Amniotic epithelial cell (primary cell): ENCODE data around the gene ZNF385D.
A peak's percentile ranks its signal among the peaks of the same experiment; 100 is the strongest.

ENCODE experiments used
- DNase-seq: peaks from one replicate; pipeline ENCODE4 v3.0.0-alpha.2; 2010; ENCODE audit warnings: low read depth

ZNF385D gene

GRCh38 chr3:21592828-21593227 is 158.2 kb downstream of the ZNF385D start:
- DNase-seq: no peak

GRCh38 chr3:21587894-21588293 is 163.1 kb downstream of the ZNF385D start:
- DNase-seq: no peak

GRCh38 chr3:21585216-21585740 is 165.7 kb downstream of the ZNF385D start:
- no peak for DNase-seq

GRCh38 chr3:21573291-21573690 is 177.7 kb downstream of the ZNF385D start:
- peak; percentile 37 for DNase-seq

- no peak for DNase-seq
Observed at GRCh38 chr3:21564531-21564930, 186.5 kb downstream of the ZNF385D start.

- DNase-seq: no peak
Observed at GRCh38 chr3:21562243-21562642, 188.8 kb downstream of the ZNF385D start.

GRCh38 chr3:21561472-21561871 is 189.5 kb downstream of the ZNF385D start:
- no peak for DNase-seq

GRCh38 chr3:21551019-21551418 is 200.0 kb downstream of the ZNF385D start:
- DNase-seq: peak; percentile 10

GRCh38 chr3:21544076-21544462 is 206.9 kb downstream of the ZNF385D start:
- DNase-seq: no peak

- no peak for DNase-seq
Observed at GRCh38 chr3:21543380-21544075, 207.5 kb downstream of the ZNF385D start.

- DNase-seq: no peak
Observed at GRCh38 chr3:21542656-21543379, 208.2 kb downstream of the ZNF385D start.

GRCh38 chr3:21540265-21540664 is 210.7 kb downstream of the ZNF385D start:
- no peak for DNase-seq

GRCh38 chr3:21534462-21534861 is 216.5 kb downstream of the ZNF385D start:
- DNase-seq: no peak

GRCh38 chr3:21533002-21533401 is 218.0 kb downstream of the ZNF385D start:
- no peak for DNase-seq

GRCh38 chr3:21531909-21532308 is 219.1 kb downstream of the ZNF385D start:
- DNase-seq: peak; percentile 4

GRCh38 chr3:21528291-21528995 is 222.6 kb downstream of the ZNF385D start:
- DNase-seq: no peak

- DNase-seq: no peak
Observed at GRCh38 chr3:21526461-21526860, 224.5 kb downstream of the ZNF385D start.

- DNase-seq: no peak
Observed at GRCh38 chr3:21524133-21524532, 226.9 kb downstream of the ZNF385D start.

GRCh38 chr3:21520106-21520963 is 230.7 kb downstream of the ZNF385D start:
- no peak for DNase-seq

- DNase-seq: no peak
Observed at GRCh38 chr3:21517184-21517583, 233.8 kb downstream of the ZNF385D start.

GRCh38 chr3:21515417-21515816 is 235.6 kb downstream of the ZNF385D start:
- no peak for DNase-seq
